ENCODE measurements around the gene TSPAN9.

GRCh38 chr12:3076730-3077571 is at the start of gene TSPAN9:
- TF ChIP-seq CTCF (IDR thresholded peaks at IDR 0.05; ENCODE audit: insufficient read depth, low read length, poor library complexity, severe bottlenecking) (no peak), EZH2phosphoT487 (conservative IDR thresholded peaks at IDR 0.05; ENCODE audit: low read length) (no peak)

Measured in SU-DHL-6 (cell line).